HG02759 (cell line): ENCODE measurements around the gene SDCCAG8.
"Not testable (repeated sequence)": the region's sequence is repeated elsewhere in the genome, so short reads cannot be mapped to it uniquely, and the experiment has no call there.

Experiments used
- ATAC-seq: cut with Tn5 transposase; IDR thresholded peaks from one replicate; pipeline ENCODE4 v1.9.1; 2021; ENCODE audit warnings: mild to moderate bottlenecking, moderate library complexity; ENCODE audit not compliant: unreplicated experiment

SDCCAG8 gene

GRCh38 chr1:243323491-243323890, 67.7 kb downstream of the SDCCAG8 start:
- ATAC-seq: no peak

GRCh38 chr1:243325305-243325890, 69.6 kb downstream of the SDCCAG8 start:
- peak; percentile 63 for ATAC-seq

- no peak for ATAC-seq
These were observed 76.6 kb downstream of the SDCCAG8 start for GRCh38 chr1:243332440-243332839.

- ATAC-seq: no peak
These were observed 79.5 kb downstream of the SDCCAG8 start for GRCh38 chr1:243335292-243335691.

GRCh38 chr1:243336163-243336562, 80.3 kb downstream of the SDCCAG8 start:
- ATAC-seq: no peak

- not testable (repeated sequence) for ATAC-seq
These were observed 83.0 kb downstream of the SDCCAG8 start for GRCh38 chr1:243338848-243339247.

- ATAC-seq: no peak
These were observed 85.2 kb downstream of the SDCCAG8 start for GRCh38 chr1:243341074-243341473.

- peak; percentile 66 for ATAC-seq
These were observed 88.4 kb downstream of the SDCCAG8 start for GRCh38 chr1:243343970-243344937.

- no peak for ATAC-seq
These were observed 89.4 kb downstream of the SDCCAG8 start for GRCh38 chr1:243345205-243345604.

- no peak for ATAC-seq
These were observed 90.2 kb downstream of the SDCCAG8 start for GRCh38 chr1:243346016-243346415.

GRCh38 chr1:243346468-243346867, 90.6 kb downstream of the SDCCAG8 start:
- ATAC-seq: no peak

- ATAC-seq: no peak
These were observed 92.5 kb downstream of the SDCCAG8 start for GRCh38 chr1:243348331-243348730.

- no peak for ATAC-seq
These were observed 93.3 kb downstream of the SDCCAG8 start for GRCh38 chr1:243349128-243349527.

GRCh38 chr1:243351337-243351736, 95.5 kb downstream of the SDCCAG8 start:
- no peak for ATAC-seq

GRCh38 chr1:243354511-243355153, 98.8 kb downstream of the SDCCAG8 start:
- peak; percentile 82 for ATAC-seq

GRCh38 chr1:243363832-243364231, 108.0 kb downstream of the SDCCAG8 start:
- ATAC-seq: peak; percentile 49

GRCh38 chr1:243364330-243364729, 108.5 kb downstream of the SDCCAG8 start:
- ATAC-seq: peak; percentile 30

GRCh38 chr1:243364866-243365265, 109.0 kb downstream of the SDCCAG8 start:
- ATAC-seq: no peak

GRCh38 chr1:243367314-243367713, 111.5 kb downstream of the SDCCAG8 start:
- no peak for ATAC-seq

- ATAC-seq: no peak
These were observed 118.6 kb downstream of the SDCCAG8 start for GRCh38 chr1:243374412-243374811.

GRCh38 chr1:243375596-243375995, 119.8 kb downstream of the SDCCAG8 start:
- ATAC-seq: no peak

- ATAC-seq: no peak
These were observed 122.8 kb downstream of the SDCCAG8 start for GRCh38 chr1:243378669-243379068.
